B cell (primary cell): Measurements from ENCODE around the gene TMEM44.

Experiments
- CTCF ChIP-seq: fragments of 200-600 bp; IDR thresholded peaks from one replicate; pipeline ENCODE4 v1.8.0; 2022; ENCODE audit warnings: antibody characterized with exemption, mild to moderate bottlenecking
- EZH2 ChIP-seq: IDR thresholded peaks from 2 replicates; pipeline ENCODE4 v1.6.1; 2012; ENCODE audit warnings: borderline replicate concordance, low read depth, mild to moderate bottlenecking, moderate library complexity, low read length; ENCODE audit not compliant: insufficient read depth, poor library complexity, severe bottlenecking

- TF ChIP-seq EZH2 (no peak), CTCF (no peak)
These were observed 63.0 kb downstream of the TMEM44 start for GRCh38 chr3:194570235-194570634.
